ENCODE results near the gene SH2B3. TPM values are rescaled to one million over a fixed set of nuclear protein-coding genes. Genes with fewer than 3 reads are reported as not detected.

Gene SH2B3
- polyA plus RNA-seq, 1 donor from 2014 or later, result 3.0 TPM

DNA sequence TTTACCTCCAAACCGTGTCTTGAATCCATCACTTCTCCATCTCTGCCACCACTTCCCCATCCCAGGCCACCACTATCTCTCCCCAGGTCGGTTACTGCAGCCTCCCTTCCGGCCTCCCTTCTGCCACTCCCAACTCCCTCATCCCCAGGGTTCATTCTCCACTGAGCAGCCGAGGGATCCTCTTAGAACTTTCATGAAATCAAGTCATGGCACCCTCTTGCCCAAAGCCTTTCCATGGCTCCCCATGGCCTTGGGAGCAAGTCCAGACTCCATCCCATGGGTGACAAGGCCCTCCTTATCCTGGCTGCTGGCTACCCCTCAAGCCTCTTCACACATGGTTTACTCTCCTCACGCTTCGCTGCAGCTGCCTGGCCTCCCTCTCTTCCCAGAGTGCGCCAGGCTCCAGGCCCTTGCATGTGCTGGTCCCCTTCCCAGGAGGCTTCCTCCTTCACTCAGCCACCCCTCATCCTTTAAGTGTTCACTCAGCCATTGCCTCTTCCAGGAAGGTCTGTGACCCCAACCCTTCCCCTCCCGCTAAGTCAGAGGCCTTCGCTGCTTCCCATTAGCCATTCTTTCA lies 17.9 kb upstream of the SH2B3 start:
- Histone ChIP-seq H3K4me2 (ENCODE audit: low read length) (no peak overlapping the region), H2AFZ (ENCODE audit: low read depth, low read length) (no peak overlapping the region), H3K9ac (ENCODE audit: low read length) (no peak overlapping the region), H3F3A (ENCODE audit: insufficient read depth, low read length, poor library complexity, severe bottlenecking) (no peaks in the 10 kb centered on the region), H3K9me3 (ENCODE audit: low read length) (no peaks in the 10 kb centered on the region), H3K79me2 (replicated peaks; ENCODE audit: insufficient read depth, low read length) (no peaks in the 10 kb centered on the region), H3K36me3 (ENCODE audit: insufficient read depth, low read length) (no peaks in the 10 kb centered on the region), H3K27me3 (ENCODE audit: insufficient read depth, low read depth, low read length) (no peaks in the 10 kb centered on the region), H4K20me1 (ENCODE audit: insufficient read depth) (no peaks in the 10 kb centered on the region), H3K9me2 (ENCODE audit: insufficient read depth, low read length) (no peaks in the 10 kb centered on the region), H3K27ac (ENCODE audit: low read length) (no peak overlapping the region), H3K4me3 (ENCODE audit: low read length) (no peak overlapping the region)
- TF ChIP-seq POLR2AphosphoS5 (IDR thresholded peaks at IDR 0.05), result no peak
- TF ChIP-seq, protein P1, sequence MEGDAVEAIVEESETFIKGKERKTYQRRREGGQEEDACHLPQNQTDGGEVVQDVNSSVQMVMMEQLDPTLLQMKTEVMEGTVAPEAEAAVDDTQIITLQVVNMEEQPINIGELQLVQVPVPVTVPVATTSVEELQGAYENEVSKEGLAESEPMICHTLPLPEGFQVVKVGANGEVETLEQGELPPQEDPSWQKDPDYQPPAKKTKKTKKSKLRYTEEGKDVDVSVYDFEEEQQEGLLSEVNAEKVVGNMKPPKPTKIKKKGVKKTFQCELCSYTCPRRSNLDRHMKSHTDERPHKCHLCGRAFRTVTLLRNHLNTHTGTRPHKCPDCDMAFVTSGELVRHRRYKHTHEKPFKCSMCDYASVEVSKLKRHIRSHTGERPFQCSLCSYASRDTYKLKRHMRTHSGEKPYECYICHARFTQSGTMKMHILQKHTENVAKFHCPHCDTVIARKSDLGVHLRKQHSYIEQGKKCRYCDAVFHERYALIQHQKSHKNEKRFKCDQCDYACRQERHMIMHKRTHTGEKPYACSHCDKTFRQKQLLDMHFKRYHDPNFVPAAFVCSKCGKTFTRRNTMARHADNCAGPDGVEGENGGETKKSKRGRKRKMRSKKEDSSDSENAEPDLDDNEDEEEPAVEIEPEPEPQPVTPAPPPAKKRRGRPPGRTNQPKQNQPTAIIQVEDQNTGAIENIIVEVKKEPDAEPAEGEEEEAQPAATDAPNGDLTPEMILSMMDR (IDR thresholded peaks at IDR 0.05; ENCODE audit: poor library complexity, severe bottlenecking), result no peak
- no peak for TF ChIP-seq MXI1 (conservative IDR thresholded peaks at IDR 0.05; ENCODE audit: poor library complexity, severe bottlenecking)
- TF ChIP-seq, protein P2, sequence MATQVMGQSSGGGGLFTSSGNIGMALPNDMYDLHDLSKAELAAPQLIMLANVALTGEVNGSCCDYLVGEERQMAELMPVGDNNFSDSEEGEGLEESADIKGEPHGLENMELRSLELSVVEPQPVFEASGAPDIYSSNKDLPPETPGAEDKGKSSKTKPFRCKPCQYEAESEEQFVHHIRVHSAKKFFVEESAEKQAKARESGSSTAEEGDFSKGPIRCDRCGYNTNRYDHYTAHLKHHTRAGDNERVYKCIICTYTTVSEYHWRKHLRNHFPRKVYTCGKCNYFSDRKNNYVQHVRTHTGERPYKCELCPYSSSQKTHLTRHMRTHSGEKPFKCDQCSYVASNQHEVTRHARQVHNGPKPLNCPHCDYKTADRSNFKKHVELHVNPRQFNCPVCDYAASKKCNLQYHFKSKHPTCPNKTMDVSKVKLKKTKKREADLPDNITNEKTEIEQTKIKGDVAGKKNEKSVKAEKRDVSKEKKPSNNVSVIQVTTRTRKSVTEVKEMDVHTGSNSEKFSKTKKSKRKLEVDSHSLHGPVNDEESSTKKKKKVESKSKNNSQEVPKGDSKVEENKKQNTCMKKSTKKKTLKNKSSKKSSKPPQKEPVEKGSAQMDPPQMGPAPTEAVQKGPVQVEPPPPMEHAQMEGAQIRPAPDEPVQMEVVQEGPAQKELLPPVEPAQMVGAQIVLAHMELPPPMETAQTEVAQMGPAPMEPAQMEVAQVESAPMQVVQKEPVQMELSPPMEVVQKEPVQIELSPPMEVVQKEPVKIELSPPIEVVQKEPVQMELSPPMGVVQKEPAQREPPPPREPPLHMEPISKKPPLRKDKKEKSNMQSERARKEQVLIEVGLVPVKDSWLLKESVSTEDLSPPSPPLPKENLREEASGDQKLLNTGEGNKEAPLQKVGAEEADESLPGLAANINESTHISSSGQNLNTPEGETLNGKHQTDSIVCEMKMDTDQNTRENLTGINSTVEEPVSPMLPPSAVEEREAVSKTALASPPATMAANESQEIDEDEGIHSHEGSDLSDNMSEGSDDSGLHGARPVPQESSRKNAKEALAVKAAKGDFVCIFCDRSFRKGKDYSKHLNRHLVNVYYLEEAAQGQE (IDR thresholded peaks at IDR 0.05; ENCODE audit: borderline replicate concordance), result no peak
- no peak for TF ChIP-seq EZH2 (IDR thresholded peaks at IDR 0.05; ENCODE audit: borderline replicate concordance, insufficient read depth, low read length, poor library complexity, severe bottlenecking)
- TF ChIP-seq SMC3 (conservative IDR thresholded peaks at IDR 0.05; ENCODE audit: poor library complexity), result no peak
- TF ChIP-seq TAF1 (IDR thresholded peaks at IDR 0.05; ENCODE audit: low read depth), result no peak
- no peak for TF ChIP-seq EP300 (conservative IDR thresholded peaks at IDR 0.05; ENCODE audit: poor library complexity, severe bottlenecking)

DNA sequence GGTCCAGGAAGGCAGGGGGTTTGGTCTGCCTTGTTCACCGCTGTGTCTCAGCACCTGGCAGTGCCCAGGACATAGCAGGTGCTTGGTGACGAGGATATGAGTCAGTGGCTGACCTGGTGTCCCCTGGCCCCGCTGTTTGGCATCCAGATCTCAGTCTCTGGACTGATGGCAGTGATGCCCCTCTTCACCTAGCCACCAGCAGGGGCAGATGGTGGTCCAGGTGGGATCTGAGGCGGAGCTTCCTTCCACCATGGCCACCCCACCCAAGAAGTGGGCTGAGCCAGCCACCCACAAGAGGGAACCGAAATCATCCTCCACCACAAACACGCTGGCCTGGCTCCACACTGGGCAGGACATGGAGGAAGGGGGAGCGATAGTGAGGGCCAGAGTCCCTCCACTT lies 16.1 kb upstream of the SH2B3 start:
- Histone ChIP-seq H3K4me3 (ENCODE audit: low read length) (no peak overlapping the region), H3K9me3 (ENCODE audit: low read length) (no peaks in the 10 kb centered on the region), H3K27ac (ENCODE audit: low read length) (no peak overlapping the region), H3K79me2 (replicated peaks; ENCODE audit: insufficient read depth, low read length) (no peaks in the 10 kb centered on the region), H3F3A (ENCODE audit: insufficient read depth, low read length, poor library complexity, severe bottlenecking) (no peaks in the 10 kb centered on the region), H2AFZ (ENCODE audit: low read depth, low read length) (no peak overlapping the region), H3K36me3 (ENCODE audit: insufficient read depth, low read length) (no peaks in the 10 kb centered on the region), H3K9me2 (ENCODE audit: insufficient read depth, low read length) (no peaks in the 10 kb centered on the region), H3K27me3 (ENCODE audit: insufficient read depth, low read depth, low read length) (no peaks in the 10 kb centered on the region), H3K9ac (ENCODE audit: low read length) (no peak overlapping the region), H3K4me2 (ENCODE audit: low read length) (no peak overlapping the region), H4K20me1 (ENCODE audit: insufficient read depth) (no peaks in the 10 kb centered on the region)
- TF ChIP-seq EP300 (conservative IDR thresholded peaks at IDR 0.05; ENCODE audit: poor library complexity, severe bottlenecking) (no peak), POLR2AphosphoS5 (IDR thresholded peaks at IDR 0.05) (no peak), TAF1 (IDR thresholded peaks at IDR 0.05; ENCODE audit: low read depth) (no peak), EZH2 (IDR thresholded peaks at IDR 0.05; ENCODE audit: borderline replicate concordance, insufficient read depth, low read length, poor library complexity, severe bottlenecking) (no peak), MXI1 (conservative IDR thresholded peaks at IDR 0.05; ENCODE audit: poor library complexity, severe bottlenecking) (no peak), RAD21 (conservative IDR thresholded peaks at IDR 0.05) (no peak), SMC3 (conservative IDR thresholded peaks at IDR 0.05; ENCODE audit: poor library complexity) (no peak)
- TF ChIP-seq, protein P2 (IDR thresholded peaks at IDR 0.05; ENCODE audit: borderline replicate concordance), result no peak
- TF ChIP-seq, protein P1 (IDR thresholded peaks at IDR 0.05; ENCODE audit: poor library complexity, severe bottlenecking), result no peak

All from neural cell (in vitro differentiated cells).